ENCODE data around the gene FASN. TPM values are rescaled to one million over a fixed set of nuclear protein-coding genes. Genes with fewer than 3 reads are reported as not detected.
A peak's percentile ranks its signal among the peaks of the same experiment; 100 is the strongest.

FASN gene
- total RNA-seq, 6 donors from 2014 or later: 191 to 805 (median 577) TPM

GRCh38 chr17:82094931-82095776 lies 2.9 kb downstream of the FASN start:
- DNase-seq (peak in 1 of 2 donors; percentile 83), ATAC-seq (ENCODE audit: low FRiP score in 2 of 2) (no peak)
- Histone ChIP-seq H3K9me3 (no peaks in the 10 kb centered on the region), H3K4me1 (peaks cover 18 to 66% (median 31%) of the 10 kb centered on the region in 4 donors), H3K27ac (peak overlapping the region in 2 of 4 donors; percentile 95 to 96), H3K27me3 (no peaks in the 10 kb centered on the region), H3K4me3 (peak overlapping the region in 3 of 4 donors; percentile 68 to 95 (median 92)), H3K36me3 (peaks cover 30 to 61% (median 60%) of the 10 kb centered on the region in 4 donors)
- 86 to 89% methylated on average over 13 to 37 of the region's 37 CpGs for WGBS, 2 donors
- TF ChIP-seq POLR2AphosphoS5 (IDR thresholded peaks at IDR 0.05) (no peak), EP300 (IDR thresholded peaks at IDR 0.05) (no peak), POLR2A (IDR thresholded peaks at IDR 0.05) (peak in 1 of 4 donors; percentile 43)

- DNase-seq: peak in 1 of 2 donors; percentile 82
- 98 to 100% methylated on average over 6 to 30 of the region's 40 CpGs for WGBS, 2 donors
- H3K9me3 ChIP-seq: no peaks in the 10 kb centered on the region
- peaks cover 7 to 52% (median 19%) of the 10 kb centered on the region in 4 donors for H3K4me1 ChIP-seq
- no peak for TF ChIP-seq POLR2AphosphoS5 (IDR thresholded peaks at IDR 0.05)
- TF ChIP-seq EP300 (IDR thresholded peaks at IDR 0.05): no peak
- no peak for TF ChIP-seq CTCF (IDR thresholded peaks at IDR 0.05)
- peak in 1 of 4 donors; percentile 58 for TF ChIP-seq POLR2A (IDR thresholded peaks at IDR 0.05)
- ATAC-seq (ENCODE audit: low FRiP score in 2 of 2): no peak
- peak overlapping the region in 2 of 4 donors; percentile 6 to 27 for H3K27ac ChIP-seq
- H3K27me3 ChIP-seq: no peaks in the 10 kb centered on the region
- H3K36me3 ChIP-seq: peaks cover 50 to 80% (median 80%) of the 10 kb centered on the region in 4 donors
- no peak overlapping the region for H3K4me3 ChIP-seq
These were observed 4.9 kb downstream of the FASN start for GRCh38 chr17:82092995-82093751.

GRCh38 chr17:82092628-82092994 lies 5.4 kb downstream of the FASN start:
- H3K4me1 ChIP-seq: peaks cover 7 to 50% (median 19%) of the 10 kb centered on the region in 4 donors
- no peak overlapping the region for H3K4me3 ChIP-seq
- H3K27me3 ChIP-seq: no peaks in the 10 kb centered on the region
- ATAC-seq (ENCODE audit: low FRiP score in 2 of 2) (no peak), DNase-seq (no peak)
- peaks cover 54 to 86% (median 85%) of the 10 kb centered on the region in 4 donors for H3K36me3 ChIP-seq
- H3K9me3 ChIP-seq: no peaks in the 10 kb centered on the region
- WGBS, 2 donors: 98% methylated on average over 10 of the region's 20 CpGs; no CpG with 5 or more reads in 1 of the 2 donors
- TF ChIP-seq EP300 (IDR thresholded peaks at IDR 0.05) (no peak), POLR2AphosphoS5 (IDR thresholded peaks at IDR 0.05) (no peak), CTCF (IDR thresholded peaks at IDR 0.05) (no peak), POLR2A (IDR thresholded peaks at IDR 0.05) (no peak)
- H3K27ac ChIP-seq: peak overlapping the region in 2 of 4 donors; percentile 6 to 27

- 98 to 100% methylated on average over 6 to 22 of the region's 23 CpGs for WGBS, 2 donors
- DNase-seq (peak in 1 of 2 donors; percentile 76), ATAC-seq (ENCODE audit: low FRiP score in 2 of 2) (no peak)
- Histone ChIP-seq H3K27ac (peak overlapping the region in 1 of 4 donors; percentile 27), H3K36me3 (peaks cover 58 to 91% (median 90%) of the 10 kb centered on the region in 4 donors), H3K4me3 (no peak overlapping the region), H3K4me1 (peaks cover 3 to 45% (median 17%) of the 10 kb centered on the region in 4 donors), H3K9me3 (no peaks in the 10 kb centered on the region), H3K27me3 (no peaks in the 10 kb centered on the region)
- TF ChIP-seq POLR2A (IDR thresholded peaks at IDR 0.05) (peak in 1 of 4 donors; percentile 12), EP300 (IDR thresholded peaks at IDR 0.05) (no peak)
These were observed 5.9 kb downstream of the FASN start for GRCh38 chr17:82092094-82092586.

GRCh38 chr17:82091264-82092066 lies 6.6 kb downstream of the FASN start:
- TF ChIP-seq POLR2A (IDR thresholded peaks at IDR 0.05) (peak in 1 of 4 donors; percentile 15), POLR2AphosphoS5 (IDR thresholded peaks at IDR 0.05) (no peak), EP300 (IDR thresholded peaks at IDR 0.05) (no peak), CTCF (IDR thresholded peaks at IDR 0.05) (no peak)
- H3K36me3 ChIP-seq: peaks cover 65 to 97% (median 97%) of the 10 kb centered on the region in 4 donors
- H3K4me1 ChIP-seq: peaks cover 0 to 39% (median 10%) of the 10 kb centered on the region in 4 donors
- no peak overlapping the region for H3K4me3 ChIP-seq
- H3K27ac ChIP-seq: no peak overlapping the region
- H3K9me3 ChIP-seq: no peaks in the 10 kb centered on the region
- ATAC-seq (ENCODE audit: low FRiP score in 2 of 2) (no peak), DNase-seq (peak in 1 of 2 donors; percentile 84)
- no peaks in the 10 kb centered on the region for H3K27me3 ChIP-seq
- 94 to 97% methylated on average over 7 to 37 of the region's 37 CpGs for WGBS, 2 donors
